C4-2B (cell line): Measurements from ENCODE around the gene PIGP.

Experiments
- ZFX ChIP-seq: fragments of 450-650 bp; IDR thresholded peaks from 2 replicates; pipeline ENCODE4 v1.6.1; 2017
- TF ChIP-seq, protein P1 (sequence below): fragments of 450-650 bp; conservative IDR thresholded peaks from 2 replicates; pipeline ENCODE4 v1.5.1; 2017; ENCODE audit warnings: mild to moderate bottlenecking

- TF ChIP-seq ZFX: no peak
- TF ChIP-seq, protein P1, sequence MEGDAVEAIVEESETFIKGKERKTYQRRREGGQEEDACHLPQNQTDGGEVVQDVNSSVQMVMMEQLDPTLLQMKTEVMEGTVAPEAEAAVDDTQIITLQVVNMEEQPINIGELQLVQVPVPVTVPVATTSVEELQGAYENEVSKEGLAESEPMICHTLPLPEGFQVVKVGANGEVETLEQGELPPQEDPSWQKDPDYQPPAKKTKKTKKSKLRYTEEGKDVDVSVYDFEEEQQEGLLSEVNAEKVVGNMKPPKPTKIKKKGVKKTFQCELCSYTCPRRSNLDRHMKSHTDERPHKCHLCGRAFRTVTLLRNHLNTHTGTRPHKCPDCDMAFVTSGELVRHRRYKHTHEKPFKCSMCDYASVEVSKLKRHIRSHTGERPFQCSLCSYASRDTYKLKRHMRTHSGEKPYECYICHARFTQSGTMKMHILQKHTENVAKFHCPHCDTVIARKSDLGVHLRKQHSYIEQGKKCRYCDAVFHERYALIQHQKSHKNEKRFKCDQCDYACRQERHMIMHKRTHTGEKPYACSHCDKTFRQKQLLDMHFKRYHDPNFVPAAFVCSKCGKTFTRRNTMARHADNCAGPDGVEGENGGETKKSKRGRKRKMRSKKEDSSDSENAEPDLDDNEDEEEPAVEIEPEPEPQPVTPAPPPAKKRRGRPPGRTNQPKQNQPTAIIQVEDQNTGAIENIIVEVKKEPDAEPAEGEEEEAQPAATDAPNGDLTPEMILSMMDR: no peak
Measured at GRCh38 chr21:37055271-37055855, 17.5 kb downstream of the PIGP start.
